GM12878 (cell line): ENCODE measurements around the gene UST. TPM values are rescaled to one million over a fixed set of nuclear protein-coding genes. Genes with fewer than 3 reads are reported as not detected.
A peak's percentile ranks its signal among the peaks of the same experiment; 100 is the strongest.

Experiments
- ATAC-seq: fragments of 200-7000 bp; cut with Tn5 transposase; 3 replicates; pipeline ENCODE4 v1.9.1; 2020; ENCODE audit warnings: mild to moderate bottlenecking, moderate library complexity
- Bru-seq: library from RNA; stranded (reverse); fragments of 400-500 nt; gene quantifications from one replicate; lab custom pipeline; 2021; lab: Mats Ljungman, UMichigan
- BruChase-seq, 2 experiments: library from RNA; stranded (reverse); fragments of 400-500 nt; gene quantifications; one replicate each; lab custom pipeline; 2021; lab: Mats Ljungman, UMichigan
- BruUV-seq: library from RNA; stranded (reverse); fragments of 400-500 nt; replicated peaks from 2 replicates; lab custom pipeline; 2021; lab: Mats Ljungman, UMichigan
- CTCF ChIA-PET: fragments of 300-600 bp; sonication (Branson Sonifier 250); formaldehyde crosslinking; extraction: SDS; loops from one replicate; lab custom pipeline; 2021; ENCODE audit warnings: inconsistent platforms; lab: Yijun Ruan, JAX
- POLR2A ChIA-PET: fragments of 350-600 bp; formaldehyde crosslinking; extraction: SDS; loops from one replicate; lab custom pipeline; 2021; ENCODE audit warnings: inconsistent platforms; lab: Charles Lee
- RAD21 ChIA-PET: fragments of 300-600 bp; sonication (Branson Sonifier 250); formaldehyde crosslinking; loops from one replicate; lab custom pipeline; 2023; ENCODE audit warnings: antibody characterized with exemption; ENCODE audit not compliant: unreplicated experiment; lab: Charles Lee
- SMC1A ChIA-PET: fragments of 300-600 bp; sonication (Branson Sonifier 250); formaldehyde crosslinking; loops from one replicate; lab custom pipeline; 2023; ENCODE audit not compliant: unreplicated experiment, uncharacterized antibody; lab: Charles Lee
- DNase-seq: peaks from one replicate; pipeline ENCODE4 v3.0.0-alpha.2; 2011; ENCODE audit warnings: low read depth, low spot score
- FAIRE-seq: peaks from 3 replicates; lab custom pipeline; 2011; peaks lifted over from hg19 to GRCh38; lab: Jason Lieb, UNC
- H2AFZ ChIP-seq: 2 replicates; pipeline ENCODE4 v1.6.0; 2011; ENCODE audit warnings: low read depth, low read length, control low read depth; ENCODE audit not compliant: control insufficient read depth
- H3K27ac ChIP-seq: 2 replicates; pipeline ENCODE4 v1.5.1; 2011; ENCODE audit warnings: control low read depth; ENCODE audit not compliant: control insufficient read depth, insufficient read depth
- H3K27me3 ChIP-seq, 2 experiments: replicated peaks in 1 of 2; 2 replicates each; pipeline versions ENCODE4 v1.6.0 to v1.6.1; 2011; ENCODE audit warnings: low read length in 1 of 2; ENCODE audit not compliant: control insufficient read depth in 2 of 2, insufficient read depth in 2 of 2
- H3K36me3 ChIP-seq, 2 experiments: 2 replicates each; pipeline ENCODE4 v1.5.1; 2011; ENCODE audit warnings: low read length in 1 of 2; ENCODE audit not compliant: control insufficient read depth in 2 of 2, insufficient read depth in 2 of 2
- H3K4me1 ChIP-seq: 2 replicates; pipeline ENCODE4 v1.6.1; 2011; ENCODE audit warnings: mild to moderate bottlenecking, low read length, moderate library complexity, mixed read lengths; ENCODE audit not compliant: control insufficient read depth, insufficient read depth
- H3K4me2 ChIP-seq: 2 replicates; pipeline ENCODE4 v1.6.0; 2011; ENCODE audit warnings: control low read depth; ENCODE audit not compliant: control insufficient read depth, insufficient read depth
- H3K4me3 ChIP-seq: fragments of 200-600 bp; sonication (generic); 2 replicates; pipeline ENCODE4 v1.5.1; 2016
- H3K79me2 ChIP-seq: 2 replicates; pipeline ENCODE4 v1.6.0; 2011; ENCODE audit warnings: low read length; ENCODE audit not compliant: control insufficient read depth, insufficient read depth
- H3K9ac ChIP-seq: 2 replicates; pipeline ENCODE4 v1.8.0; 2011; ENCODE audit warnings: low read length, control low read depth, mixed read lengths; ENCODE audit not compliant: control insufficient read depth, insufficient read depth
- H3K9me3 ChIP-seq: replicated peaks from 3 replicates; pipeline ENCODE4 v1.5.1; 2011; ENCODE audit warnings: mild to moderate bottlenecking, low read length; ENCODE audit not compliant: control insufficient read depth, insufficient read depth
- H4K20me1 ChIP-seq: 2 replicates; pipeline ENCODE4 v1.6.0; 2011; ENCODE audit not compliant: control insufficient read depth, insufficient read depth
- FOXM1 ChIP-seq: IDR thresholded peaks from 2 replicates; pipeline ENCODE4 v1.6.1; 2012; ENCODE audit warnings: low read depth, mild to moderate bottlenecking, inconsistent platforms, low read length, moderate library complexity
- GABPA ChIP-seq: IDR thresholded peaks from 2 replicates; pipeline ENCODE4 v1.6.1; 2014; ENCODE audit warnings: antibody characterized with exemption, low read depth, mild to moderate bottlenecking, inconsistent platforms
- HCFC1 ChIP-seq: fragments of 150-350 bp; IDR thresholded peaks from 2 replicates; pipeline ENCODE4 v1.6.1; 2014; ENCODE audit warnings: low read length
- IKZF2 ChIP-seq, 2 experiments: fragments of 450-650 bp; IDR thresholded peaks; 2 replicates each; pipeline ENCODE4 v1.6.1; 2017; ENCODE audit warnings: mild to moderate bottlenecking in 2 of 2, moderate library complexity in 2 of 2
- NBN ChIP-seq: fragments of 450-650 bp; IDR thresholded peaks from 2 replicates; pipeline ENCODE4 v1.6.1; 2016
- NKRF ChIP-seq: fragments of 450-650 bp; conservative IDR thresholded peaks from 2 replicates; pipeline ENCODE4 v1.6.1; 2017; ENCODE audit warnings: mild to moderate bottlenecking, moderate library complexity
- NR2F1 ChIP-seq: fragments of 450-650 bp; conservative IDR thresholded peaks from 2 replicates; pipeline ENCODE4 v1.6.1; 2017; ENCODE audit warnings: mild to moderate bottlenecking
- PAX5 ChIP-seq: IDR thresholded peaks from 2 replicates; pipeline ENCODE4 v1.6.1; 2011; ENCODE audit warnings: low read depth, low read length, borderline replicate concordance
- RAD51 ChIP-seq: fragments of 450-650 bp; IDR thresholded peaks from 2 replicates; pipeline ENCODE4 v1.6.1; 2016; ENCODE audit warnings: moderate library complexity, mild to moderate bottlenecking, inconsistent platforms
- SMARCA5 ChIP-seq: fragments of 450-650 bp; IDR thresholded peaks from 2 replicates; pipeline ENCODE4 v1.6.1; 2017; ENCODE audit warnings: mild to moderate bottlenecking
- TCF3 ChIP-seq: IDR thresholded peaks from 2 replicates; pipeline ENCODE4 v1.6.1; 2012; ENCODE audit warnings: low read depth, mild to moderate bottlenecking, low read length, borderline replicate concordance; ENCODE audit not compliant: insufficient read depth
- WRNIP1 ChIP-seq: IDR thresholded peaks from 2 replicates; pipeline ENCODE4 v1.6.1; 2011; ENCODE audit warnings: low read depth, low read length, improper control_type of control experiment, borderline replicate concordance
- ZBTB4 ChIP-seq: fragments of 450-650 bp; formaldehyde crosslinking; IDR thresholded peaks from 2 replicates; pipeline ENCODE4 v1.4.0; 2022; ENCODE audit warnings: mild to moderate bottlenecking, moderate library complexity
- WGBS: methylation state at CpG from one replicate; pipeline ENCODE4 v1.1.6; 2016; ENCODE audit warnings: low lambda C conversion rate; ENCODE audit not compliant: insufficient replicate concordance, insufficient coverage; ENCODE audit errors: missing lambda C conversion rate; 5-methylcytosine and 5-hydroxymethylcytosine counted together
- in situ Hi-C: fragments of 300-500 bp; cut with MboI; formaldehyde crosslinking; loops from 9 replicates; pipeline ENCODE4 v1.14.3; 2018; ENCODE audit warnings: mixed read lengths
- intact Hi-C: fragments of 100-400 bp; cut with micrococcal nuclease; formaldehyde crosslinking; loops from one replicate; pipeline ENCODE4 v1.14.2; 2022; ENCODE audit not compliant: unreplicated experiment
- long read RNA-seq, 2 experiments: library from polyadenylated mRNA; unstranded; transcript quantifications; one replicate each; pipeline ENCODE4 v2.0.0, GENCODE V29; 2019 to 2020
- polyA minus RNA-seq, 3 experiments: library from RNA; depleted of rRNA, polyadenylated mRNA; stranded (reverse); fragments of >200 nt; gene quantifications; 2 replicates each; pipeline ENCODE4 v1.2.3, GENCODE V29; 2011
- polyA plus RNA-seq, 11 experiments: library from polyadenylated mRNA; depleted of rRNA in 4 of 11; unstranded in 6 of 11; stranded (reverse) in 5 of 11; fragments of >200 nt; fragmentation: Nextera tagmentation in 4 of 11; fragmentation: Illumina TruSeq in 1 of 11; extraction: Ambion mirVana in 4 of 11; extraction: Trizol in 1 of 11; gene quantifications; 1 replicate in 1 of 11; 2 replicates in 10 of 11; pipeline versions ENCODE4 v1.2.1 to v1.2.3, GENCODE V29; 2011 to 2016; ENCODE audit warnings: inconsistent platforms in 2 of 11, missing spikeins in 2 of 11, low read depth in 1 of 11
- total RNA-seq, 4 experiments: library from RNA; depleted of rRNA in 3 of 4; stranded (reverse); fragments of >200 nt in 3 of 4; fragmentation: Illumina TruSeq in 1 of 4; extraction: Trizol in 1 of 4; gene quantifications; 2 replicates each; pipeline versions ENCODE4 v1.2.1 to v1.2.3, GENCODE V29; 2013 to 2021

Gene UST
- total RNA-seq (2013; cell fraction: nucleolus; rRNA removed), result 88.0 and 95.1 TPM in 2 replicates
- total RNA-seq (2014; rRNA removed) (1.6 and 2.1 TPM in 2 replicates), total RNA-seq (2014; rRNA removed; fragmentation: Illumina TruSeq; extraction: Trizol) (2.1 and 2.7 TPM in 2 replicates), total RNA-seq (2021) (2.2 and 2.4 TPM in 2 replicates), polyA plus RNA-seq (2011; rRNA removed) (43.3 and 58.0 TPM in 2 replicates), polyA plus RNA-seq (2014; fragmentation: Illumina TruSeq; extraction: Trizol) (2.4 and 3.8 TPM in 2 replicates), polyA plus RNA-seq (2014; fragmentation: Nextera tagmentation; extraction: Ambion mirVana) (1 to 10 TPM; 3.6 to 3.7 TPM), polyA plus RNA-seq (2014; rRNA removed) (1.4 and 1.8 TPM in 2 replicates), polyA plus RNA-seq (2016; fragmentation: Nextera tagmentation; extraction: Ambion mirVana) (1 to 10 TPM in 1 of 2 experiments, under 1 TPM in 1; 0.74 to 1.7 TPM), polyA minus RNA-seq (2011; rRNA and poly(A)+ RNA removed) (38.6 and 38.8 TPM in 2 replicates), Bru-seq, nascent RNA (percentile 77 among the genes with signal in this experiment), BruChase-seq, experiment 1, labeled RNA remaining after a 6-hour chase (percentile 70 among the genes with signal in this experiment), BruChase-seq, experiment 2, labeled RNA remaining after a 2-hour chase (percentile 66 among the genes with signal in this experiment)
- 6.3 TPM for polyA plus RNA-seq (2011; ENCODE audit: low read depth)
- 25.8 and 30.4 TPM in 2 replicates for polyA plus RNA-seq (2011; cell fraction: cytosol; rRNA removed)
- polyA plus RNA-seq (2011; cell fraction: nucleus; rRNA removed), result 23.1 and 29.5 TPM in 2 replicates
- 2.6 and 4.9 TPM in 2 replicates for polyA plus RNA-seq (2012)
- 14.5 and 17.2 TPM in 2 replicates for polyA minus RNA-seq (2011; cell fraction: cytosol; rRNA and poly(A)+ RNA removed)
- 27.8 and 36.4 TPM in 2 replicates for polyA minus RNA-seq (2011; cell fraction: nucleus; rRNA and poly(A)+ RNA removed)
- long read RNA-seq, experiment 1, partial matches to known transcripts, result 1 of 4 reads
- long read RNA-seq, experiment 1, other reads (novel, unspliced or antisense), result 3 of 4 reads
- long read RNA-seq, experiment 2, full-length matches to known transcripts, result 2 of 32 reads
- long read RNA-seq, experiment 2, partial matches to known transcripts, result 13 of 32 reads
- long read RNA-seq, experiment 2, other reads (novel, unspliced or antisense), result 17 of 32 reads

- in situ Hi-C loops, result no loop called here
- TF ChIP-seq IKZF2 (IDR thresholded peaks at IDR 0.05) (peak; percentile 70 to 76), HCFC1 (no peak), WRNIP1 (no peak), SMARCA5 (0 out of 2 replicates have a peak, but pooled peaks have one; percentile 33), FOXM1 (0 out of 2 replicates have a peak, but pooled peaks have one; percentile 31), ZBTB4 (CRISPR knock-in tag) (no peak), PAX5 (no peak), TCF3 (no peak), NBN (peak; percentile 63), NKRF (0 out of 2 replicates have a peak, but pooled peaks have one; percentile 22), GABPA (0 out of 2 replicates have a peak, but pooled peaks have one; percentile 34), NR2F1 (no peak), RAD51 (0 out of 2 replicates have a peak, but pooled peaks have one; percentile 39)
Observed at GRCh38 chr6:148746363-148747144, at the start of gene UST. Gene UST, plus strand, starts transcription at chr6:148747030. Its CDS starts 401 bp downstream, at chr6:148747431.

More at GRCh38 chr6:148746363-148747144, at the start of gene UST:
- 3% methylated on average over 27 of the region's 50 CpGs for WGBS
- peak within 1 kb of the TSS; percentile 64 for H3K4me3 ChIP-seq
- H2AFZ ChIP-seq, result peak within 1 kb of the TSS; percentile 71
- H3K36me3 ChIP-seq, result no peaks in the 10 kb centered on the region
- ChIA-PET RAD21 (interaction anchor here (0.8 to 5.9 kb wide), 6 partner anchors 12 to 285 kb away, joined by 3 to 52 read pairs (median 4); no protein-coding TSS in a partner anchor), SMC1A (interaction anchor here (0.6 to 4.3 kb wide), 4 partner anchors 14 to 47 kb away, joined by 3 to 42 read pairs (median 3); no protein-coding TSS in a partner anchor), CTCF (interaction anchor here (0.7 to 2.6 kb wide), 6 partner anchors 10 to 203 kb away, joined by 3 to 6 read pairs (median 4); no protein-coding TSS in a partner anchor), POLR2A (interaction anchor here (0.6 to 1.0 kb wide), 2 partner anchors 169 to 817 kb away, joined by 3 to 5 read pairs; no protein-coding TSS in a partner anchor)
- intact Hi-C loops, result loop anchor here (1.0 to 5.0 kb wide), 4 partner anchors 14 to 280 kb away; no protein-coding TSS in a partner anchor
- peak within 1 kb of the TSS; percentile 35; the same call in 1 of the 2 replicates for H3K9ac ChIP-seq
- no TSS peak for BruUV-seq
- H3K79me2 ChIP-seq, result no peaks in the 10 kb centered on the region
- H3K4me1 ChIP-seq, result no peaks in the 10 kb centered on the region
- H4K20me1 ChIP-seq, result no peaks in the 10 kb centered on the region
- H3K27ac ChIP-seq, result no peak within 1 kb of the TSS
- ATAC-seq (peak; percentile 47), FAIRE-seq (no peak), DNase-seq (no peak)
- H3K9me3 ChIP-seq, result no peaks in the 10 kb centered on the region; the same call in 2 of the 3 replicates
- peak within 1 kb of the TSS; percentile 87 for H3K4me2 ChIP-seq
- H3K27me3 ChIP-seq, result peaks cover 1 to 17% of the 10 kb centered on the region in 2 experiments; a peak in 3 of 4 replicates
